Nephron progenitor cell (in vitro differentiated cells): Measurements from ENCODE around the gene SYCP2.

Experiments used
- DNase-seq: peaks from one replicate; pipeline ENCODE4 v3.0.0; 2021
- H3K27ac Mint-ChIP-seq: 2 replicates; pipeline ENCODE4 v1.8.0; 2021; ENCODE audit warnings: mild to moderate bottlenecking, moderate library complexity, mixed read lengths
- H3K27me3 Mint-ChIP-seq: 2 replicates; pipeline ENCODE4 v1.8.0; 2021; ENCODE audit warnings: mild to moderate bottlenecking, low read depth, mixed read lengths; ENCODE audit not compliant: poor library complexity
- H3K36me3 Mint-ChIP-seq: 2 replicates; pipeline ENCODE4 v1.8.0; 2021; ENCODE audit warnings: low read depth, mixed read lengths
- H3K4me1 Mint-ChIP-seq: 2 replicates; pipeline ENCODE4 v1.8.0; 2021; ENCODE audit warnings: mixed read lengths
- H3K4me3 Mint-ChIP-seq: 2 replicates; pipeline ENCODE4 v1.8.0; 2021; ENCODE audit warnings: mild to moderate bottlenecking, moderate library complexity, mixed read lengths
- H3K9me3 Mint-ChIP-seq: 2 replicates; pipeline ENCODE4 v1.8.0; 2021; ENCODE audit warnings: mild to moderate bottlenecking, moderate library complexity, mixed read lengths
- CTCF ChIP-seq: fragments of 200-600 bp; sonication (generic); IDR thresholded peaks from 2 replicates; pipeline ENCODE4 v1.5.0; 2021; ENCODE audit warnings: antibody characterized with exemption

SYCP2 gene

DNA sequence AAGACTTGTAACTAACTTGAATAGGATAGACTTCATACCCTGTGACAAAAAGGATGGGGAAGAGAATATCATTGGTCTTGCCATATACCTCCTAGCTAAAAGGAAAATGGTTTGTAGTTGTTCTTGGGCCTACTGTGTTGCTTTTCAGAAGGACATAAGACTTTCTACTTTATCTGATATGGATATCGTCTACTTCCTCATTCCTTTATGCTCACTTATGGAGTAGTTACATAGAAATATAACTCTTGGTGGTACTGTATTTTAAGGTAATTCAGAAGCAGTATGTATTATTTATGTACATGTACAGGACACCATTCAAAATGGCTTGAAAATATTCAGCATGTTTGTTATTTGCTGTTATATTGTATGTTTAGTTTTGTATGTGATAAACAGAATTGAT, 14.8 kb upstream of the SYCP2 start:
- no peak for TF ChIP-seq CTCF
- peaks cover 11% of the 10 kb centered on the region for H3K36me3 Mint-ChIP-seq
- H3K27me3 Mint-ChIP-seq, result no peaks in the 10 kb centered on the region
- H3K9me3 Mint-ChIP-seq, result no peaks in the 10 kb centered on the region
- H3K4me3 Mint-ChIP-seq, result no peak overlapping the region
- H3K27ac Mint-ChIP-seq, result no peak overlapping the region
- DNase-seq, result no peak
- H3K4me1 Mint-ChIP-seq, result peaks cover 51% of the 10 kb centered on the region

- peaks cover 53% of the 10 kb centered on the region for H3K4me1 Mint-ChIP-seq
- no peak for DNase-seq
- no peaks in the 10 kb centered on the region for H3K9me3 Mint-ChIP-seq
- no peak overlapping the region for H3K27ac Mint-ChIP-seq
- peaks cover 11% of the 10 kb centered on the region for H3K36me3 Mint-ChIP-seq
- no peaks in the 10 kb centered on the region for H3K27me3 Mint-ChIP-seq
- no peak overlapping the region for H3K4me3 Mint-ChIP-seq
- no peak for TF ChIP-seq CTCF
These were observed 13.9 kb upstream of the SYCP2 start for GRCh38 chr20:59947376-59947775.

DNA sequence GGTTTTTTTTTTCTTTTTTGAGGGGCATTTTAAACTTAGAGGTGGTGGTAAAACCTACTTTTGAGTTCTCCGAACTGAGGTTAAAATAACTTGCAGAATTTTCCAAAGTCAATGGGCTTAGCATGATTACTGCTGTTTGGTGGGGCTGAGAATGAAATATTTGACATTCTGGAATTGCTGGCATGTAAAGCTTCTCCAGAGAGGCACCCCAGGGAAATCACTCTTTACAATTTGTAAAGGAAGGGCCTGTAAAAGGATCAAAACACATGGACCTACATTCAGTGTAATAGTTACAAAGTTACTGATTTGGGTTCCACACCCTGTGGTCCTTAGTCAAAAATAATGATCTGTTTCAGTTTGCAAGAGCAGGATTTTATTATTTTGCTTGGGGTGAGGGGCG, 12.3 kb upstream of the SYCP2 start:
- no peaks in the 10 kb centered on the region for H3K27me3 Mint-ChIP-seq
- peaks cover 11% of the 10 kb centered on the region for H3K36me3 Mint-ChIP-seq
- H3K9me3 Mint-ChIP-seq, result no peaks in the 10 kb centered on the region
- TF ChIP-seq CTCF, result no peak
- peaks cover 59% of the 10 kb centered on the region for H3K4me1 Mint-ChIP-seq
- no peak for DNase-seq
- peak overlapping the region; percentile 74 for H3K27ac Mint-ChIP-seq
- peak overlapping the region; percentile 19 for H3K4me3 Mint-ChIP-seq

DNA sequence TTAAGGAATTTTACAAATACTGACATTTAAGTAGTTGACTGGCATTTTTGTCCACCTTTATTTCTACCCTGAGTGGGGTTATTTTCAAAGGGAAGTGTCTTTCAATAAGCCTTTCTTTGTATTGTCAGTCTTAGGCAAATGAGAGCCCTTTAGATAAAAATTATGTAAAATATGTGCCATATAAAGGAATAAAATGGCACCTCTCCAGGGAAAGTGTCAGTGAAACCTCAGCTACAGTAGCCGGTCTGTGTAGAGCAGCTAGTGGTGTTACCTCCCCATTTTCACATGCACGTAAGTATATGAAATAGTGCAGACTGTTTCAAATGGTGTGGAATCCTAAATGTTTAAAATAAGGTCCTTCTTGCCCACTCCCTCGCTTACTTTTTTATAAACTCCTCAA, 11.7 kb upstream of the SYCP2 start:
- Mint-ChIP-seq H3K27me3 (no peaks in the 10 kb centered on the region), H3K36me3 (peaks cover 11% of the 10 kb centered on the region), H3K4me1 (peaks cover 62% of the 10 kb centered on the region), H3K27ac (peak overlapping the region; percentile 74), H3K9me3 (no peaks in the 10 kb centered on the region), H3K4me3 (peak overlapping the region; percentile 19)
- DNase-seq, result no peak
- TF ChIP-seq CTCF, result no peak

DNA sequence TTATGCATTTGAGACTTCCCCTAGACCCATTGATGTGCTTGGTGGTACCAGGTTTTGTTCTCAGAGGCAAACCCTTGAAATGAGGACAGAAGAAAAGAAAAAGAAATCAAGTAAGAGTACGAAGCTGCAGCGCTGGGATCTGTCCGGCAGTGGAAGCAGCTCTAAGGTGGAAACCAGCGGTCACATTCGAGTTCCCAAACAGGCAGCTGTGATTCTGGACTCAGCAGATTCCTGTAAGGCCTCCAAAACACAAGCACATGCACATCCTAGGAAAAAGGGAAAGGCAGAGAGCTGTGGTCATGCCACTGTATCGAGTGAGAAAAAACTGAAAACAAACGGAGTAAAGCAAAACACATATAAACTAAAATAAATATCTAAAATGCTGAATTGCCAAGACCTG, 11.3 kb upstream of the SYCP2 start:
- peaks cover 11% of the 10 kb centered on the region for H3K36me3 Mint-ChIP-seq
- H3K27ac Mint-ChIP-seq, result peak overlapping the region; percentile 53
- H3K9me3 Mint-ChIP-seq, result no peaks in the 10 kb centered on the region
- no peak for DNase-seq
- H3K27me3 Mint-ChIP-seq, result no peaks in the 10 kb centered on the region
- no peak for TF ChIP-seq CTCF
- H3K4me3 Mint-ChIP-seq, result no peak overlapping the region
- H3K4me1 Mint-ChIP-seq, result peaks cover 62% of the 10 kb centered on the region

- peaks cover 70% of the 10 kb centered on the region for H3K4me1 Mint-ChIP-seq
- no peak for DNase-seq
- no peak for TF ChIP-seq CTCF
- H3K9me3 Mint-ChIP-seq, result no peaks in the 10 kb centered on the region
- peaks cover 19% of the 10 kb centered on the region for H3K36me3 Mint-ChIP-seq
- H3K27me3 Mint-ChIP-seq, result peaks cover 11% of the 10 kb centered on the region
- peak overlapping the region; percentile 42 for H3K27ac Mint-ChIP-seq
- H3K4me3 Mint-ChIP-seq, result peak overlapping the region; percentile 95
These were observed 8.8 kb upstream of the SYCP2 start for GRCh38 chr20:59942245-59942644.
